ELF-1 (cell line): ENCODE data around the gene A4GNT.

Experiments
- DNase-seq: peaks from one replicate; pipeline ENCODE4 v3.0.0-alpha.2; 2016; ENCODE audit warnings: low read depth, low spot score

Gene A4GNT

GRCh38 chr3:138079901-138080300 is 52.3 kb downstream of the A4GNT start:
- no peak for DNase-seq

DNA sequence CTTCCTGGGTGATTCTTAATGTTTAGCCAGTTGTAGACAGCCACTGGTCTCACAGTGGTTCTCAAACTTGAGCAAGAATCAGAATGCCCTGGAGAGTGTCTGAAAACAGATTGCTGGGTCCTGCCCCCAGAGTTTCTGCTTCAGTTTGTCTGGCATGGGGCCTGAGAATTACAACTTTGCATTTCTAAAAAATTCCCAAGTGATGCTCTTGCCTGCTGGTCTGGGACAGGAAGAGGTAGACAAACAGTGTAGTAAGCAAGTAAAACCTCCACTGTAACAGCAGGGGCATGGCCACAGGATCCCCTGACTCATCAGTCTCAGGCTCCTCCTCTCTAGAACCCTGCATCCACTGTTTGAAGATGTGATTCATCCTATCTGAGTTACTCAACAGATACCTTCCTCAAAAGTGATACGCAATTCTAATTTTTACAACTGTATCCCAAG is 53.3 kb downstream of the A4GNT start:
- no peak for DNase-seq

DNA sequence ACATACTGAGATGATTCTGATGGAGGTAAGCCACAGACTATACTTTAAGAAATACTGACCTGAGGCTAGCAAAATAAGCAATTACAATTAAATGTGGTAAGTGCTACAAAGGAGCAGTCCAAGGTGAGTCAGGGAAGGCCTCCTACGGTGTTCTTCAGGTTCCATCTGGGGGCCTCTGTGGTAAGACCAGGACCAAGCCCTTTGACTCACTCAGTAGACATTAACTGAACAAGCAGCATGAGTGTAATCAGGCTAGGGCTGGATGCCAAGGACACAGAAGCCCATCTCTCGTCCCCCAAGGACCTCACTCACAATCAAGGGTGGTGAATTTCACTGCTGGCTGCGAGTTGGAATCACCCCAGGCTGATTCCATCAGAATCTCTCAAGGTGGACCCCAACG is 54.1 kb downstream of the A4GNT start:
- DNase-seq, result no peak
